Esophagus mucosa (tissue), 1 donor: ENCODE measurements around the gene SAT1. TPM values are rescaled to one million over a fixed set of nuclear protein-coding genes. Genes with fewer than 3 reads are reported as not detected.
A peak's percentile ranks its signal among the peaks of the same experiment; 100 is the strongest.
"Not testable (repeated sequence)": the region's sequence is repeated elsewhere in the genome, so short reads cannot be mapped to it uniquely, and the experiment has no call there.

ENCODE experiments used
- ATAC-seq: fragments of 200-7000 bp; cut with Tn5 transposase; one replicate; pipeline ENCODE4 v1.9.1; 2020
- total RNA-seq: library from RNA; stranded (reverse); gene quantifications from one replicate; pipeline ENCODE4 v1.2.4, GENCODE V29; 2023
- donor health status: DM: yes; HTN: yes; CAD: no.

The SAT1 gene
- total RNA-seq: 272 TPM

- peak; percentile 93 for ATAC-seq
Measured at GRCh38 chrX:23782863-23783588, at the start of gene SAT1. Gene SAT1 (plus strand): TSS chrX:23783173. CDS start chrX:23783352, 179 bp downstream.

DNA sequence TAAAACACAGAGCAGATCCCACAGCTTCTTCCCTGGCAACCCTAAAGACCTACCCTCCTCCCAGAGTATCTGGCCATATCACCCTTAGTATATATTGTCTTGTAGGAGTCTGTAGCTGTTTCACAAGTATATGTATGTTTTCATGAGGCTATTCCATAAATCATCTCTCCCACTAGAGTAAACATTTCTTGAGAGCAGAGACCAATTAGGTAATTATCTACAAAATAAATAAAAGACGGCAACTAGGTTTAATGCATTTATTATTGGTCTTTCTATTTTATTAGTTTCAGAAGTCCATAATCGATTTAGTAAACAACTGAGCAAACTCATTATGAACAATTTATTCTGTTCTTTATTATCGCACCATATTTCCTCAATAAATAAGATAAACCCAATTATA is 46.9 kb upstream of the SAT1 start:
- ATAC-seq: no peak

DNA sequence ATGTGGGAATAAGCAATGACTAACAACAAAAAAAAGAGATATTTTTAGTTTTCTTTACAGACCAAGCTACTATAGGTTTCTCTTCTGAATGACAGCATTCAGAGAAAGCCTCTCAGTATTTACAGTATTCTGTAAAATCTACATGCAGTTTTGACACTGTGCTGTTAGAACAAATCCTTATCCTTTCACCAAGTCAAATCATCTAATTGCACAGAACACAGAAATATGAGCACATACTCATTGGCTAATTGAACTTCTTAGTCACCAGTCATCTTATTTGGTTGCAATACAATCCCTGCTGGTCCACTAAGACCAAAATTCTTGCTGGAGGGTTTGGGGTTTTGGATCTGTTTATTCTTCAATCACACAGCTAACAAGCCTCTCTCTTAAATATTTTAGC is 45.6 kb upstream of the SAT1 start:
- no peak for ATAC-seq

- ATAC-seq: peak; percentile 83
Measured at GRCh38 chrX:23742174-23742696, 40.7 kb upstream of the SAT1 start.

- peak; percentile 98 for ATAC-seq
Measured at GRCh38 chrX:23742697-23743622, 40.0 kb upstream of the SAT1 start, which contains the start of gene ACOT9. Gene ACOT9 (minus strand): TSS chrX:23743276. CDS start chrX:23743144, 132 bp downstream.

GRCh38 chrX:23743623-23743971 is 39.4 kb upstream of the SAT1 start:
- ATAC-seq: not testable (repeated sequence)

DNA sequence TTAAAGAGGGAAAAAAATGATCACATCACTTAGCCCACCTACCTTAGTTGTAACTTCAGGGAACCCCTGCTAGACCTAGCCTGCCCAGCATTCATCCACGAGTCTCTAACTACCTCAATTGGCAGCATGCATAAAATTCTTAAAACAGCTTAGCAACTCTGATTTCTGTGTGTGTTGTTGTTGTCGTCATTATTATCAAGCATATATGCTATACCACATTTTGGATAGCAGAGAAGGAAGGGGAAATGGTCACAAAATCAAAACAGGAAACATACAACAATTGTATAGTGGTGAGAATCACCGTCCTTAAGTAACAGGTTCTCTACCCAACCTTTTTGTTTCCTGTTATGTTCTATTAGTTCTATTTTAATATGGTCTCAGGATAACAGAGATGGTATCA is 37.2 kb upstream of the SAT1 start:
- no peak for ATAC-seq

GRCh38 chrX:23749129-23749528 is 33.8 kb upstream of the SAT1 start:
- no peak for ATAC-seq

DNA sequence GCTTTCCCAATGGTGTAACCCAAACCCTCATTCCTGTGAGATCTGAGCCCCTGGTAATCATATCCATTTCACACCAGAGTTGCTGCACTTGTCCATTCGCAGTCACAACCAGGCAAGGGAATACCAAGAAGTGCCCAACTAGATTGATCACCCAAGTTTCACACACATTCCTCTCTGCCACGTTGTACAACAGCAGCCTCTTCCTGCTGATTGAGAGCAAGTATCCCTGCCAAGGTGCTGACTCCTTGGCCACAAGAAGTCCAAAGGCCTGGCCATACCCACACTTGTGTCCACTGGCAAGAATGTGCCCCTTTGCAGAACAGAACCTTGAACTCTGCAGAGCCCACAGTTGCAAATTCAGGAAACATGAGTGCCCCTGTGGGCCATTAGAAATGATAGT is 33.4 kb upstream of the SAT1 start:
- no peak for ATAC-seq

DNA sequence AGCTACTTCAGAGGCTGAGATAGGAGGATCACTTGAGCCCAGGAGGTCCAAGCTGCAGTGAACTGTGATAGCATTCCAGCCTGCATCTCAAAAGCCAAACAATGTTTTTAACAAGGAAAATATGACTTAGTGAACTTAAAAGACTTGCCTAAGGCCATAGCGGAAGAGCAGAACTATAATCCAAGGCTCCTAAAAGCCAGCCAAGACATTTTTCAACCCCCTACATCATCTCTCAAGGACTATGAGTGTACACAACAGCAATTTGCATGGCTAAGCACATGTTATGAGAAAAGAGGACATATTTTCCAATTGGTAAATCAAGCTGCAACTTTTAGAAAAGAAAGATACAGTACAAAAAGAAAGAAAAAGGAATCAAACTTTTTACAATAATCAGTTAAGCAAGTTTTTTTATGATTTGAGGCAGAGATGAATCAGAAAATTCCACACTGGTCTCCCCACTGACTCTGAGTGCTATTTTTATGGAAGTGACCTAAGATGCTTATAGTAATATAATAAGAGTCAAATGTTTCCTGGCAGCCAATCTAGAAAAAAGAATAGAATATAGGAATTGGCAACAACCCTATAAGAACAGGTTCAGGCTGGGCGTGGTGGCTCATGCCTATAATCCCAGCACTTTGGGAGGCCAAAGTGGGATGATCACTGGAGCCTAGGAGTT is 30.1 kb upstream of the SAT1 start:
- no peak for ATAC-seq

DNA sequence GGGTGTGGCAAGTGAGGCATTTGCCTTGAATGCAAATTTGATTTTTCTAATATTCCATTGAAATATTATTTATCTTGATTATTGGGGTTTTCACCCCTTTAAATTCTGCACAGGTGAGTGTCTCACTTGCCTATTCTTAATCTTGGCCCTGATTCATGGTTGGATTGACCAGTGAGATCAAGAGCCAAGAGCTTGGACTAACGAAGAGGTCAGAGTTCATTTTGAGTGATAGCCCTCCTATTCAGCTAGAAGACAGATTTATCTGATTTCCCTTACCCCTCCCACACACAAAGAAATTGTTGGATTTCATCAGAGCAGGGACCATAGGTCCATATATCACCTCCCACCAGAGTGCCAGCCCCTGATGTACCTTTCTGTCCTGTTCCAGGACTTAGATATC is 28.3 kb upstream of the SAT1 start:
- no peak for ATAC-seq

DNA sequence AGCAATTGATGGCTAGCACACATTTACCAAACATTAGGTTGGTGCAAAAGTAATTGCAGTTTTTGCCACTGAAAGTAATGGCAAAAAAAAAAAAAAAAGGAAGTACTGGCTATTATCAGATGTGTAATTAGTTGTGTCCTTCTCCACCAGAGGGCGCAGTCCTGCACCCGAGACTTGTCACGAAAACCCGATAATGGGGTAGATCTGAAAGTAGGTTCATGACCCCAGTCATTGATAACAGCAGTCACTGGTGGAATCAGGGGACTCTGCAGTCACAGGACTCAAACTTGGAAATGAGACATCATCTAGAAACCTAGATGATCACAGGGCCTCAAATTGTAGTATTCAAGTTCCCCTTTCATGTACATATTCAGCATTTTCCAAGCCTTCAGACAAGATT is 26.8 kb upstream of the SAT1 start:
- ATAC-seq: no peak

DNA sequence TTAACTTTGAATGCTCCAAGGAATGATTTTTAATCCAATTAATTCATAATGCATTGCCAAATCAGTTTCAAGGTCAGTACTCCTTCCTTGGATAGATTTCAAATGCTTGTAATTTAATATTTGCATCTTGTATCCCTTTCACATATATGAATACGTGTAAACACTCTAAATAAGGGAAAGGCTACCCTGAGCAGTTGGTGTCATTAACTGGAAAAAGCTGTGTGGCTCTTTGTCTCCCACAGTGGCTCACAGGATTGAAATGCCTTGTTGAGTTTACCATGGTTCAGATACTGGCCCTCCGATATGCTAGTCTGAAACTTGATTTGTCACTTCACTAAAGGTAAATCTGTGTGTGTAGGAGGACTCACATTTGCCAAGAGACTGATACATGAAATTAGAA is 23.2 kb upstream of the SAT1 start:
- no peak for ATAC-seq

DNA sequence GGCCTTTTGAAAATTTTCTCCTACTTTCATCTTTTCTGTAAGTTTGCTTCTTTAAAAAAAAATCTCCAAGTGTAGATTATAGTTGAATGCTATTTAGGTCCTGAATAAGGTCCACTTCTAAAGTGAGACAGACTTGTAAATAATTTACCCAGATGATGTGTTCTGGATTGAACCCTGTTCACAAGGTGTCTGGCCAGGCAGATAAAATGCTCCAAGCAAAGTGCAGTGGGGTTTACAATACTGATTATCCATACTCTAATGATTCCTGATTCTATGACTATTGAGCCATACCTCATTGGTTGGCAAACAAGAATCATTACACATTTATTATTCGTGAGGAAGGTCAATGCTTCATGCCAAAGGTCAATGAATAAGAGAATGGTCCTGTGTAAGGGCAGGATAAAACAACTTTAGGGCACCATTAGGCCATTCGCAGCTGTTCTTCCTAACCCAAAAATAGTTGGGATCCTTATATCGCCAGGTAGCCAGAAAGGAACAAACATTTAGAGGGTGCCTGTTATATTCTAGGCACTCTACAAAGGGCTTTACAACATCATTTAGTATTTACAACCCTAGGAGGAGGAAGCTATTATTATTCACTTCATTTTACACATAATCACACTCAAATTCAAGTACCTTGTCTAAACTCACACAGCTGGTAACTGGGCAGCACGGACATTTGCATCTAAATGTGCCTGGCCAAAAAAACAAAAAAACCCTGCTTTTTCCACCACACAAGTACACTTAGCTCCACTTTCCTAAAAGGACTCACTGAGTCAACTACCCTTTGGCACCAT is 18.6 kb upstream of the SAT1 start:
- ATAC-seq: no peak

DNA sequence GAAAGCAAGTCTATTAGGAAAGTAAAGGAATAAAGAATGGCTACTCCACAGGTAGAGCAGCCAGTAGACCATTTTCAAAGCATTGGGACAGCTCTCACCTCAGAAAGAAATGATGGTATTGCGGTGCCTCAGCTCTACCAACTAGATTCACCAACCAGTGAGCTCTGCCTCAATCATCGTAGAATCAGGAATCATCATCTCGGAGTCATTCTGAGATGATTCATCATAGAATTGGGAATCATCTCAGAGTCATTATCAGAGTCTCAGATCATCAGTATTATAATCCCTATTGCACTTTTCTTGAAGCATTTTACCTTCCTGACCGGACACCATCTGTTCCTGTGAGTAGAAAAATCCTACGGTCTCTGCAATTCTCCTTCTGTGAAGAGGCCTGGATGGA is 17.5 kb upstream of the SAT1 start:
- ATAC-seq: no peak

DNA sequence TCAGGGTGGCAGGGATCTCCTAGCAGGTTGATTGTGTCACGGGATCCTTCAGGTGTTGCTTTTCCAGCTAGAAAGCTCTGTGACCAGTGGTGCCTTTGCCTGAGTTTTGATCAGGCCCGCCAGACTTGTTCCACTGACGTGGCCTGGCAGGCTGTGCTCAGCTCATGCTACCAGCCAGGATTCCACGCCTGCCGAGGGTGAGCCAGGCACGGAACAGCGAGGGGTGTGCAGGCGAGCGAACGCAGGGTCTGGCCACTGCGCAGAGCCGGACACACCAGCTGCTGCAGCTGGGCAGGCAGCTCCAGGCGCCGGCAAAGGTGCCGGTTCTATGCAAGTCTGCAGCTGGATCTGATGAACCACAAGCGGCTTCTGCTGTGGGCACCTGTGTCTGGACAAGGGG is 17.1 kb upstream of the SAT1 start:
- peak; percentile 51 for ATAC-seq

DNA sequence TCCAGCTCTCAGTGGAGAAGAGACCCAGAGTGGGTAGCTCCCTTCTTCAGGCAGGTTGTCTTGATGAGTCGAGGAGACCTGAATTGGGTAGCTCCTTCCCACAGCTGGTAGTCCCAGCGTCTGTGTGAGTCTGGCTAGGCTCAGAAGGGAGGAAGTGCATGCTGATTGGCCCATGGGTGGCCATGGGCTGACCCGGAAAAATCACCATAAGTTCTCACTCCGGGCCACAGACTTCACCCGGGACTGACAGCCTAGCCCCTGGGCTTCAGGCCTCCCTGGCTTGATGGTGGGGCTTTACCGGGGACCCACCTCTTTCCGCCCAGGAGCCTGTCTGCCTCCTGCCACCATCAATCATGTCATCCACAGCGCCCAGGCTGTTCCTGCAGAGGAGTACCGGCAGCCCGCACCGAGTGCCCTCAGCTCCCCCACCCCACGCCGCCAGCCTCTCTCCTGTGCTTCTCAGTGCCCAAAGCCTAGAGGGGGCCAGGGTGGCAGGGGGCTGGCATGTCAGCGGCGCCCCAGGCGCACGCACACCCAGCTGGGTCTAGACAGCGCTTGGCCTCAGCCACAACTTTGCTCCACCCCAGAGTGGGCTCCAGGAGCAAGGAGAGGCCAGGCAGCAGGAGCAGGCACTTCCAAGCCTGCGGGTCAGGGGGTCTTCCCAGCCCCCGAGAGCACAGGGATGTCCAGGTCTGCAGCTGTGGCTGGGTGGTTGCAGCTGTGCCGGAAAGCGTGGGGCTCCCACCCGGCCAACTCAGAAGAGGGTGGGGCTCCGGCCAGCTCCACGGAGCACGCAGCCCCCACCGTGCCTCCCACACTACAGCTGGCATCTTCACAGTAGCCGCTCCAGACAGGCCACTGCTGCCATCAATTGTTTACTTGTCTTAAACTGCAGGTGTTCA is 16.1 kb upstream of the SAT1 start:
- ATAC-seq: peak; percentile 22

GRCh38 chrX:23770142-23770541 is 12.8 kb upstream of the SAT1 start:
- no peak for ATAC-seq

DNA sequence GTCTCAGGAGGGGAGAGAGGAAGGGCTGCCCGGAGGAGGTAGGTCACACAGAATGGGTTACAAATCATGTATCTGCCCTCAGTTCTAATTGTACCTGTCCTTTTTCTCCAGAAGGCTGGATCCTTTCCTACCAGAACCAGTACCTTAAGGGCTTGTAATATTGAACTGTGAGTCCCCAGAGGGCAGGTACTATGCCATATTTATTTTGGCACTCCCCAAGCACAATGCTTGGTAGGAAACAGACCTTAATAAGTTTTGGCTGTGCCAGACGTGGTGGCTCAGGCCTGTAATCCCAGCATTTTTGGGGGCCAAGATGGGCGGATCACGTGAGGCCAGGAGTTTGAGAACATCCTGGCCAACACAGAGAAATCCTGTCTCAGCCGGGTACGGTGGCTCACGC is 11.9 kb upstream of the SAT1 start:
- ATAC-seq: not testable (repeated sequence)

- ATAC-seq: peak; percentile 51
Measured at GRCh38 chrX:23773601-23774175, 9.3 kb upstream of the SAT1 start.

- no peak for ATAC-seq
Measured at GRCh38 chrX:23776363-23776762, 6.6 kb upstream of the SAT1 start.
